22Rv1 (cell line): ENCODE data around the gene TMEM61.

ENCODE experiments used
- H3K27ac ChIP-seq: fragments of 450-650 bp; 2 replicates; pipeline ENCODE4 v1.5.1; 2017
- ZFX ChIP-seq: fragments of 450-650 bp; IDR thresholded peaks from 2 replicates; pipeline ENCODE4 v1.6.1; 2017; ENCODE audit warnings: antibody characterized with exemption, borderline replicate concordance
- TF ChIP-seq, protein P1 (sequence below): fragments of 450-650 bp; IDR thresholded peaks from 2 replicates; pipeline ENCODE4 v1.5.1; 2017; ENCODE audit warnings: mild to moderate bottlenecking

TMEM61 gene

DNA sequence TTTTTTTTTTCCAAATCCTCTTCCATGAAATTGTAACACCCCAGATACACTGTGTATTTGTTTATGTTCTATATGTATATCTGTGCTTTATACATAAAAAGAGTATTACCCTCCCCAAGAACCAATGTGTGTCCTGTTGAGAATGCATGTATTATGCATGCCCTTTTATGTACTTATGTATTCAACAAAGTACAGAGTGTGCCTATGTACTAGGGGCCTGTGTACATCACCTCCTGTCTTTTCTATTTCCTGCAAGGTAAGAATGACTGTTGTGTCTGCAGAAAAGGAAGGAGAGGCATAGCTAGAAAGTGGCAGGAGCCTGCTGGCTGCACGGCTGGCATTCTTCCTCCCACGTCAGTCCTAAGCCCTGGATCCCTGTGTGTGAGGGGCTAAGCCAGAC, 7.0 kb downstream of the TMEM61 start:
- TF ChIP-seq, protein P1, sequence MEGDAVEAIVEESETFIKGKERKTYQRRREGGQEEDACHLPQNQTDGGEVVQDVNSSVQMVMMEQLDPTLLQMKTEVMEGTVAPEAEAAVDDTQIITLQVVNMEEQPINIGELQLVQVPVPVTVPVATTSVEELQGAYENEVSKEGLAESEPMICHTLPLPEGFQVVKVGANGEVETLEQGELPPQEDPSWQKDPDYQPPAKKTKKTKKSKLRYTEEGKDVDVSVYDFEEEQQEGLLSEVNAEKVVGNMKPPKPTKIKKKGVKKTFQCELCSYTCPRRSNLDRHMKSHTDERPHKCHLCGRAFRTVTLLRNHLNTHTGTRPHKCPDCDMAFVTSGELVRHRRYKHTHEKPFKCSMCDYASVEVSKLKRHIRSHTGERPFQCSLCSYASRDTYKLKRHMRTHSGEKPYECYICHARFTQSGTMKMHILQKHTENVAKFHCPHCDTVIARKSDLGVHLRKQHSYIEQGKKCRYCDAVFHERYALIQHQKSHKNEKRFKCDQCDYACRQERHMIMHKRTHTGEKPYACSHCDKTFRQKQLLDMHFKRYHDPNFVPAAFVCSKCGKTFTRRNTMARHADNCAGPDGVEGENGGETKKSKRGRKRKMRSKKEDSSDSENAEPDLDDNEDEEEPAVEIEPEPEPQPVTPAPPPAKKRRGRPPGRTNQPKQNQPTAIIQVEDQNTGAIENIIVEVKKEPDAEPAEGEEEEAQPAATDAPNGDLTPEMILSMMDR: no peak
- no peak for TF ChIP-seq ZFX
- no peak overlapping the region for H3K27ac ChIP-seq

DNA sequence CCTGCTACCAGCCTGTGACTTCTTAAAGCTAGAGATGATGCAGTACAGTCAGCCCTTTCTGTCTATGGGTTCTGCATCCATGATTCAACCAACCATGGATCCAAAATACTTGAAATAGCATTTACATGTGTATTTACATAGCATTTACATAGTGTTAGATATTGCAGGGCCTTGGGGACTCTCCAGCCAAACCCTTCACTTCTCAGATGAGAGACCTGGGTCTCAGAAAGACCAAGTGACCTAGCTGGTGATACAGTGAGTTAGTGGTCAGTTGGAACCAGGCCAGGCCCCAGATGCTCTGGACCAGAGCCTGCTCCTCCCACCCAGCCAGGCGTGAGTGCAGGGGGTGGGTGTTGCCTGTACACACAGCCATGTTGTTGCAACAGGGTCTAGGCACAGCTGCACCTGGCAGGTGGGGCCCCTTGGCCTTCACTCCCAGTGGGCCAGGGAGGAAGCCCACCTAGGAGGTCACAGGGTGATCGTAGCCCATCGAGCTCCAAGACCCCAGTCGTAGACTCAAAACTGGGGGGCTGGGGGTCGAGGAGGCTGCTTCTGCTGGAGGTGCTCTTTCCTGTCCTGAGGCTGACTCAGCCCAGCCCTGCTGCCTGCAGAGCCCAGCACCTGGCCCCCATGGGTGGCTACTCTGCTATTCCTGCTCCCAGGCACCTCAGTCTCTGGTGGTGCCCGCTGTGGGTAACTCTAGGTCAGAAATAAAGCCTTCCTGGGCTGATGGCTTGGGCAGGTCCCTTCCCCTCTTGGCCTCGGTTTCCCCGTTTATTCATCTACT, 7.7 kb downstream of the TMEM61 start:
- TF ChIP-seq, protein P1: no peak
- no peak for TF ChIP-seq ZFX
- H3K27ac ChIP-seq: no peak overlapping the region

DNA sequence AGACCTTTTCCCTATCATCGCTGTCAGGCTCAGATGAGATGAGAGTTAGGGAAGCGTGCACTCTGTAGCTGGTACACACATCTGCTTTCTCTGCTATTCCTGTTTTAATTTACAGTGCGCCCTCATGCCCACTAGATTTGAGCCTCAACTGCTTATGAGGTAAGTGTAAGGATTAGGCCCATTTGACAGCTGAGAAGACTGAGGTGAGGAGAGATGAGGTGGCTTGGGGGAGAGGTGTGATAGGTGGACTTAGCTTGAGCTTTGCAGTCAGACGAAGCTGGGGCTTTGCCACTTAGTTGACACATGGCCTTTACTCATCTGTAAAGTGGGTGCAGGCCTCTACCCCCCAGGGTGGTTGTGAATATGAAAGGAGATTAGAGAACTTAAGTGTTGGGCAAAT, 8.5 kb downstream of the TMEM61 start:
- no peak overlapping the region for H3K27ac ChIP-seq
- TF ChIP-seq, protein P1: no peak
- TF ChIP-seq ZFX: no peak

DNA sequence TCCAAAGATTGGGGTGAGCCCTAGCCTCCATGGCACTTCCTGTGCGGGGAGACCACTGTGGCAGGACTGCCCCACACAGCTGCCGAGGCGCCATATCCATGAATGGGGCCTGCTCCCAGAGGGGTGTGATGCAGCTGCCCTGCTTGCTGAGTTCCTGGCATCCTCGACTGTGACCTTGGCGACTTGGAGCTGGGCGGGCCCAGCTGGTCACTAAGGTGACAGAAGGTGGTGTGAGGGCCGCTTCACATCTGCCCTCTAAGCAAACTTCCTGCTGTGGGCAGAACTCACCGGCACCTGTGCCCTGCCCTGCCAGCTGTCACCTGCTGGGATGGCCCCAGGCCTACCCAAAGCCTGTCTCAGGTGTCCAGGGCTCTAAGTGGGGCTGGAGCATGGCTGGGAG, 9.0 kb downstream of the TMEM61 start:
- TF ChIP-seq, protein P1: no peak
- no peak for TF ChIP-seq ZFX
- no peak overlapping the region for H3K27ac ChIP-seq

DNA sequence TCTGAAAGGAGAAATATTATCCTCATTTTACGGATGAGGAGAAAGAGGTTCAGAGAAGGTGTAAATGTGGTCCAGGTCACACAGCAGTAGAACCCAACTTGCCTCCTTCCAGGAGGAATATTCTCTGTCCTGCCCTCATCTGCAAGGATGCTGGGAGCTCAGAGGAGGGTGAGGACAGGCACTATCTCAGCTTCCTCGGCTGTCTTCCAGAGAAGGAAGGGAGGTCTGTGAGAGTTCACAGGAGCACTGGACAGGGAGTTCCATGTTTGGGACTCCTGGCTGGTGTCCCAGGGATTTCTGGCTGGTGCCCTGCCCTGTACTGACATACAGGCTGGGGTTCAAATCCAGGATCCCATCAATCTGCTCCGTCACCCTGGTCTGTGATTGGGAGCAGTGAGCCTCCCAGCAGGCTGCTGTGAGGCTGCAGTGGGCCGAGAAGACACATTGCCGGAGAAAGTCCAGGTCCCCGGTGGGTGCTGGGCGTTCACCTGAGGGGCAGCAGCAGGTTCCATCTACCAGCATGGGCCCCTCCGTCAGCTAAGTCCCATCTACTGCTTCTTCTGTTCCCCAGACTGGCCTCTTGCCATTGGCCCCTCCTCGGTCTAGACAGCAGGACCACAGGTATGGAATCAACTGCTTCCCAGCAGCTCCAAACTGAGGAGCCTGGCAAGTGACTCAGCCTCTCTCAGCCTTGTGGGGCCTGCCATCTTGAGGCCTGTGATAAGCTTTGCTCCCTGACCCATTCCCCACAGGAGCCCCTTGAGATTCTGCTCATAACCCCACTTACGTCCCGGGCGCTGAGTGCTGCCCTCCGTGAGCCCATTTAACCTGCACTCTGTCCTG, 9.8 kb downstream of the TMEM61 start:
- no peak overlapping the region for H3K27ac ChIP-seq

DNA sequence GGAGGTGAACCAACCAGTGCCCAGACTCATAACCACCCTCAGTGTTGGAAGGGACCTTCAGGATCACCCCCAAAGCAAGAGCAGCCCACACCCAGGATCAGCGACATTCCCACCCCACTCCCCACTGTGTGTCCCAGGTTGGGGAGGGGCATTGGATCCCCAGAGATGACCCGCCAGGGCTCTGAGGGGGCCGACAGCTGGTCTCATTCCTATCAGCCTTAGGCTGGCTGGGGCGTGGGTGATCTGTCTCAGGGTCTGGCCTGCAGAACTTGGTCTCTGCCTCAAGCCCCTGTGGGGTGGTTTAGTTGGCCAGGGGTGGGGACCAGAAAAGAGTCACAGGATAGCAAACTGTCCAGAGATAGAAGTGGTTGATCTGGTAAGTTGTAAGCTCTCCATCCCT, 10.5 kb downstream of the TMEM61 start:
- no peak for TF ChIP-seq ZFX
- TF ChIP-seq, protein P1: no peak
- no peak overlapping the region for H3K27ac ChIP-seq

More for the DNA sequence above, 9.8 kb downstream of the TMEM61 start:
- TF ChIP-seq, protein P1: no peak
- TF ChIP-seq ZFX: no peak

DNA sequence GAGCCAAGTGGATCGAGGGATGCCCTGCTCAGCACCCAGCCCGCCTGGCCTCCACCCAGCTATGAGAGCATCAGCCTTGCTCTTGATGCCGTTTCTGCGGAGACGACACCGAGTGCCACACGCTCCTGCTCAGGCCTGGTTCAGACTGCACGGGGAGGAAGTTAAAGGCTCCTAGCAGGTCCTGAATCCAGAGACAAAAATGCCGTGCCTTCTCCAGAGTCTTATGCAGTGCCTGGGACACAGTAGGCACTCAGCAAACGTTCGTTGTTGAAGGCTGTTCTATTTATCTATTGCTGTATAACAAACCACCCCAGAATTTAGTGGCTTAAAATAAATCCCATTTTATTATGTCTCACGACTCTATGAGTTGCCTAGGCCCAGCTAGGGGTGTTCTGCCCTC, 11.5 kb downstream of the TMEM61 start:
- TF ChIP-seq, protein P1: no peak
- no peak overlapping the region for H3K27ac ChIP-seq
